ENCODE measurements around the gene TNP1. TPM values are rescaled to one million over a fixed set of nuclear protein-coding genes. Genes with fewer than 3 reads are reported as not detected.

TNP1 gene
- total RNA-seq, 4 donors from 2014 or later, result not detected

DNA sequence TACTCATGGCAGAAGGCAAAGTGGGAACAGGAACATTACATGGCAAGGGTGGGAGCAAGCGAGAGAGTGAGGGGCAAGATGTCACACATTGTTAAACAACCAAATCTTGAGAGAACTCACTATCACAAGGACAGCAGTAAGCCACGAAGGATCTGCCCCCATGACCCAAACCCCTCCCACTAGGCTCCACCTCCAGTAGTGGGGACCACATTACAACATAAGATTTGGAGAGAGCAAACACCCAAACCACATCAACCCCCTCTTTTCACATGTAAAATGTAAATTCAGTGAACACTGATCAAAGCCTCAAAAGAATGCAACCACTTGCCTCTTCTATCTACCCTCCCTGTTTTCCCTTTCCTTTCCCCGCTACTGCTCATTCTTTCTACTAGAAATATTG is 43.6 kb upstream of the TNP1 start:
- H3K4me1 ChIP-seq, result no peaks in the 10 kb centered on the region
- no peaks in the 10 kb centered on the region for H3K36me3 ChIP-seq
- H3K27me3 ChIP-seq, result no peaks in the 10 kb centered on the region
- no peaks in the 10 kb centered on the region for H3K9me3 ChIP-seq
- DNase-seq (ENCODE audit: low spot score in 2 of 2), result no peak
- TF ChIP-seq EP300 (IDR thresholded peaks at IDR 0.05), result no peak
- TF ChIP-seq, protein P1, sequence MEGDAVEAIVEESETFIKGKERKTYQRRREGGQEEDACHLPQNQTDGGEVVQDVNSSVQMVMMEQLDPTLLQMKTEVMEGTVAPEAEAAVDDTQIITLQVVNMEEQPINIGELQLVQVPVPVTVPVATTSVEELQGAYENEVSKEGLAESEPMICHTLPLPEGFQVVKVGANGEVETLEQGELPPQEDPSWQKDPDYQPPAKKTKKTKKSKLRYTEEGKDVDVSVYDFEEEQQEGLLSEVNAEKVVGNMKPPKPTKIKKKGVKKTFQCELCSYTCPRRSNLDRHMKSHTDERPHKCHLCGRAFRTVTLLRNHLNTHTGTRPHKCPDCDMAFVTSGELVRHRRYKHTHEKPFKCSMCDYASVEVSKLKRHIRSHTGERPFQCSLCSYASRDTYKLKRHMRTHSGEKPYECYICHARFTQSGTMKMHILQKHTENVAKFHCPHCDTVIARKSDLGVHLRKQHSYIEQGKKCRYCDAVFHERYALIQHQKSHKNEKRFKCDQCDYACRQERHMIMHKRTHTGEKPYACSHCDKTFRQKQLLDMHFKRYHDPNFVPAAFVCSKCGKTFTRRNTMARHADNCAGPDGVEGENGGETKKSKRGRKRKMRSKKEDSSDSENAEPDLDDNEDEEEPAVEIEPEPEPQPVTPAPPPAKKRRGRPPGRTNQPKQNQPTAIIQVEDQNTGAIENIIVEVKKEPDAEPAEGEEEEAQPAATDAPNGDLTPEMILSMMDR (IDR thresholded peaks at IDR 0.05), result no peak
- no peak for TF ChIP-seq POLR2AphosphoS5 (IDR thresholded peaks at IDR 0.05)
- no peak for TF ChIP-seq POLR2A (IDR thresholded peaks at IDR 0.05)
- no peak overlapping the region for H3K27ac ChIP-seq
- no peak overlapping the region for H3K4me3 ChIP-seq
- WGBS, result 94% methylated on average over 3 of the region's 3 CpGs

DNA sequence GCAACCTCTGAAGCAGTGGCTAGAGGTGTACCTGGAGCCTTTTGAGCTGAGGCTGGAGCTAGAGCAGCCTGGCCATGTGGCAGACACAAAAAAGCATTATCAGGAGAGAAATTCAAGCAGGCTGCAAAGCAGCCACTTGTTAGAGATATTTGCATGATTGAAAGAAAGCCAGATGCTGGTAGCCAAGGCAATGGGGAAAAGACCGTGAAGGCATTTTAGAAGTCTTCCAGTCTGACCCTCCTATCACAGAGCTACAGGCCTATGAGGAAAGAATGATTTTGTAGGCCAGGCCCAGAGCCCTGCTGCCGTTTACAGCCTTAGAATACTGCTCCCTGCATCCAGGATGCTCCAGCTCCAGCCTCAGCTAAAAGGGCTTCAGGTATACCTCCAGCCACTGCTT is 41.4 kb upstream of the TNP1 start:
- no peak for DNase-seq (ENCODE audit: low spot score in 2 of 2)
- H3K4me3 ChIP-seq, result no peak overlapping the region
- H3K36me3 ChIP-seq, result no peaks in the 10 kb centered on the region
- no peaks in the 10 kb centered on the region for H3K27me3 ChIP-seq
- TF ChIP-seq POLR2AphosphoS5 (IDR thresholded peaks at IDR 0.05) (no peak), POLR2A (IDR thresholded peaks at IDR 0.05) (no peak), EP300 (IDR thresholded peaks at IDR 0.05) (no peak)
- TF ChIP-seq, protein P1 (IDR thresholded peaks at IDR 0.05), result no peak
- no peak overlapping the region for H3K27ac ChIP-seq
- no peaks in the 10 kb centered on the region for H3K4me1 ChIP-seq
- 83% methylated on average over 2 of the region's 2 CpGs for WGBS
- no peaks in the 10 kb centered on the region for H3K9me3 ChIP-seq

DNA sequence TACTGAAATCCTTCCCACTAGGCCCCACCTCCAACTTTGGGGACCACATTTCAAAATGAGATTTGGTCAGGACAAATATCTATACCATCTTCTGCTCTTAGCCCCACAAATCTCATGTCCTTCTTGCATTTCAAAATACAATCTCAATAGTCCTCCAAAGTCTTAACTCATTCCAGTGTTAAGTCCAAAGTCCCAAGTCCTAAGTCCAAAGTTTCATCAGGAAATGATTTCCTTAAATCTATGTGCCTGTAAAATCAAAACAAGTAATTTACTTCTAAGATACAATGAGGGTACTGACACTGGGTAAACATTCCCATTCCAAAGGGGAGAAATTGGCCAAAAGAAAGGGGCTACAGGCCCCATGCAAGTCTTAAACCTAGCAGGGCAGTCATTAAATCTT is 40.5 kb upstream of the TNP1 start:
- TF ChIP-seq POLR2A (IDR thresholded peaks at IDR 0.05) (no peak), POLR2AphosphoS5 (IDR thresholded peaks at IDR 0.05) (no peak), EP300 (IDR thresholded peaks at IDR 0.05) (no peak)
- TF ChIP-seq, protein P1 (IDR thresholded peaks at IDR 0.05), result no peak
- H3K4me1 ChIP-seq, result no peaks in the 10 kb centered on the region
- H3K36me3 ChIP-seq, result no peaks in the 10 kb centered on the region
- no peaks in the 10 kb centered on the region for H3K9me3 ChIP-seq
- no peaks in the 10 kb centered on the region for H3K27me3 ChIP-seq
- no peak overlapping the region for H3K4me3 ChIP-seq
- DNase-seq (ENCODE audit: low spot score in 2 of 2), result no peak
- no peak overlapping the region for H3K27ac ChIP-seq

DNA sequence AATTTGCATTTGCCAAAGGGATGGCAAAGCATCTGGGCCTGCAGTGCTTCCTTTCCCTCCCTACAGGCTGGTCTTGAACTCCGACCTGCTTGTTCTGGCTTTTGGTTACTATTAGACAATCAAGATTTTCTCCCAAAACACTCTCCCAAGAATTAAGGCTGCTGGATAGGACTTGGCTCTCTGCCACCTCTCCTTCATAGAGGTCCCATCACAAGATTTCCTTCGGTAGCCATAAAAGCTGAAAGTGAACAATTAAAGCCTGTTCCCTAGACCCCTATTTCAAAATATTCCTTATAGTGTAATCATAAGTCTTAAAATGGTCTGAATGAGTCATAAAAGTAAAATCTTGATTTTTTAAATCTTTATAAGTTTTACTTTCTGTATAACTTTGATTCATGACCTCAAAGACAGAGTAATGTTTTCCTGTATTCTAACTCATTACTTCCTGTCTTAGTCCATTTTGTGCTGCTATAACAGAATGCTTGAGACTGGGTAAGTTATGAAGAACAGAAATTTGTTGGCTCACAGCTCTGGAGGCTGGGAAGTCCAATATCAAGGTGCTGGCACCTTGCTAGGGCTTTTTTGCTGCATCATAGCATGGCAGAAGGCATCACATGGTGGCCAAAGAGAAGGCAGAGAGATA is 37.8 kb upstream of the TNP1 start:
- Histone ChIP-seq H3K36me3 (no peaks in the 10 kb centered on the region), H3K9me3 (no peaks in the 10 kb centered on the region), H3K27me3 (no peaks in the 10 kb centered on the region), H3K4me3 (no peak overlapping the region), H3K27ac (no peak overlapping the region), H3K4me1 (no peaks in the 10 kb centered on the region)
- DNase-seq (ENCODE audit: low spot score in 2 of 2), result no peak
- WGBS, result 82% methylated on average over 2 of the region's 2 CpGs
- TF ChIP-seq EP300 (IDR thresholded peaks at IDR 0.05), result no peak
- TF ChIP-seq POLR2A (IDR thresholded peaks at IDR 0.05), result no peak

DNA sequence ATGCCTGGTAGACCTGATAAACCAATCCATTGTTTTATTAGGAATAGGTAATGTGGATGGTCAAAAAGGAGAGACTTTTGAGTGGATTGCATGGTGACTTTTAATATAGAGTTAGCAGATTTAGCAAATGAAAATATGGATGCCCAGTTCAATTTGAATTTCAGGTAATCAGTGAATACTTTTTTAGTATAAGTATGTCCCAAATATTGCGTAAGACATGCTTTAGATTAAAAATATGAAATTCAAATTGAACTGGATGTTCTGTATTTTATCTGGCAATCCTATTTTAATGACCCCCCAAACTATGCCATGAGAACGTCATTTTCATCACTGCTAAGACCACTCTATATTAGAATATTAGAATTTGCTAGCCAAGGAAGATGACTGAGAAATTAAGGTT is 30.3 kb upstream of the TNP1 start:
- H3K4me1 ChIP-seq, result peaks cover 5% of the 10 kb centered on the region
- no peak for TF ChIP-seq EP300 (IDR thresholded peaks at IDR 0.05)
- TF ChIP-seq, protein P1 (IDR thresholded peaks at IDR 0.05), result no peak
- TF ChIP-seq POLR2A (IDR thresholded peaks at IDR 0.05), result no peak
- no peak for TF ChIP-seq POLR2AphosphoS5 (IDR thresholded peaks at IDR 0.05)
- no peaks in the 10 kb centered on the region for H3K9me3 ChIP-seq
- no peak for DNase-seq (ENCODE audit: low spot score in 2 of 2)
- H3K4me3 ChIP-seq, result no peak overlapping the region
- no peaks in the 10 kb centered on the region for H3K36me3 ChIP-seq
- H3K27me3 ChIP-seq, result no peaks in the 10 kb centered on the region
- no peak overlapping the region for H3K27ac ChIP-seq
- 94% methylated on average over 2 of the region's 2 CpGs for WGBS

Measured in suprapubic skin (tissue), 4 donors.